GM19043 (cell line): ENCODE measurements around the gene SLC2A4RG.

Experiments used
- ATAC-seq: cut with Tn5 transposase; IDR thresholded peaks from one replicate; pipeline ENCODE4 v1.9.1; 2021; ENCODE audit warnings: low read depth; ENCODE audit not compliant: unreplicated experiment

SLC2A4RG gene

DNA sequence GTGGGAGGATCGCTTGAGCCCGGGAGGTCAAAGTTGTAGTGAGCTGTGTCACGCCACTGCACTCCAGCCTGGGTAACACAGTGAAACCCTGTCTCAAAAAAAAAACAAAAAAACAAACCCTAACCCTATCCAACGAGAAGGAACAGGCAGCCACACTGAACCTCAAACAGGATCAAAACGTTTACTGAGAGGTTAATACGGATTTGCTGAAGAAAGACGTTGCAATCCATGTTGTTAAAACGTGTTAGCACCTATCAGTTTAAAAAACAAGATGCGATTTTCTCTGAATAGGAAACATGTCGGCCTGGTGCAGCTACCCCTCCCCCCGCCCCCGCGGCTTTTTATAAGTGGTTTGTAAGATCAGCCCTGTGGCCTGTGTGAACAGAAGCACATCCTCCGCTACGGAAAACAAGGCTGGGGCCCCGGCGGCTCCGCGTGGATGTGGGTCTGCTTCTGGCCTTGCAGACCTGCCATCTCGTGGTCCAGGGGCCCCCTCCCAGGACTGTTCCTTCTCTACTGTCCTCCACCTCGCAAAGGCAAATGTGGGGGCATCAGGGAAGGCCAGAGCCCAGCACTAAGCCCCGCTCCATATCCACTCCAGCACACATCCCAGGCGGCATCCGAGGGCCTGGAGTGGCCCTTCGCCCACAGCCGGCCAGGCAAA, 11.4 kb downstream of the SLC2A4RG start:
- ATAC-seq = no peak

DNA sequence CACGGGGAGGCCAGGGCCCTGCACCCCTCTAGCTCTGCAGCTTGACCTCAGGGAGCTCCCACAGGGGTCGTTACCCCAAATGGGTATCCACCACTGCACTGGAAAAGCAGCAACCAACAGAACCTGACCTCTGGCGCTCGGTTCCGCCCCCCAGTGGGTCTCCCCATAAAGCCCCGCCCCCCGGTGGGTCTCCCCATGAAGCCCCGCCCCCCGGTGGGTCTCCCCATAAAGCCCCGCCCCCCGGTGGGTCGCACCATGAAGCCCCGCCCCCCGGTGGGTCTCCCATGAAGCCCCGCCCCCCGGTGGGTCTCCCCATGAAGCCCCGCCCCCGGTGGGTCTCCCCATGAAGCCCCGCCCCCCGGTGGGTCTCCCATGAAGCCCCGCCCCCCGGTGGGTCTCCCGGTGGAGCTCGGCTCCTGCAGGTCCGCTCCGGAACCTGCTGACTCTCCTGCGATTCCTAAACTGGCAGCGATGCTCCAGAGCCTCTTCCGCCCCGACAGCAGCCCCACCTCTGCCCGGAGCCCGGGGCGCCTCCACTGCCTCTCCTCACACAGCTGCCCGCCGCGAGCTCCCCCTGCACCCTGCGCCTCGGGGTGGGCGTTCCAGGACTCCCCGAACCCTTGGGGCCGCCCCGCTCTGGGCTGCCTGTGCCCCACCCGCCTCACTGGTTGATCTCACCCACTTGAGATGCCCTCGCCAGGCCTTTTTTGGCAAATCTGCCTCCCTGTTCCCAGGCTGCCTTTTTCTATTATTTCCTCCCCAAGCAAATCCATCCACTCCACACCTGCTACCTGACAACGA, 12.1 kb downstream of the SLC2A4RG start:
- no peak for ATAC-seq

DNA sequence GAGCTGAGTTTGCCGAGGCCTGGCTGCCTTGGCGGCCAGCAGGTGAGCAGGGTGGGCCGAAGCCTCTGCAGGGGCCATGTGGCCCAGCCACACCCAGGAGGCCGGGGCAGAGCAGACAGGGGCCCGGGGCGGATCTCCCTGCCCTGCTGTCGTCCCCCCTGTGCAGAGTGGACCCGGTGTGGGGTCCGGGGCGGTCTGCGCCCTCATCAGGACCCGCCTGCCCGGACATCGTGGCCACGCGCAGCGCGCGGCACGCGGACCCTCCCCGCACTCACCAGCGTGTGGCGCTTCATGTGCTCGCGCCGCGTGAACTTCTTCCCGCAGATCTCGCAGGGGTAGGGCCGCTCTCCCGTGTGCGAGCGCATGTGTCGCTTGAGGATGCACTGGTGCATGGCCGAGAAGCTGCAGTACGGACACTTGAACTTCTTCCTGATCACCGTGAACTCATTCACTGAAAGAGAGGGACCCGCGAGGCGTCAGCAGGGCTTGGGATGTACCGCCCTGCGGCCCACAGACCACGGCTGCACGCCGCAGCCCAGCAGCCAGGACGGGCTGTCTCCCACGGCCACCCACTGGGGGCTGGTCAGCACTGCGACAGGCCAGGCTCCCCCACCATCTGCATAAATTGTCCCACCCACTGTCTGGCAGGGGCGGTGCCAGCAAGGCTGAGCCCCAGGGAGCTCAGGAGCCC, 13.0 kb downstream of the SLC2A4RG start:
- ATAC-seq = no peak

DNA sequence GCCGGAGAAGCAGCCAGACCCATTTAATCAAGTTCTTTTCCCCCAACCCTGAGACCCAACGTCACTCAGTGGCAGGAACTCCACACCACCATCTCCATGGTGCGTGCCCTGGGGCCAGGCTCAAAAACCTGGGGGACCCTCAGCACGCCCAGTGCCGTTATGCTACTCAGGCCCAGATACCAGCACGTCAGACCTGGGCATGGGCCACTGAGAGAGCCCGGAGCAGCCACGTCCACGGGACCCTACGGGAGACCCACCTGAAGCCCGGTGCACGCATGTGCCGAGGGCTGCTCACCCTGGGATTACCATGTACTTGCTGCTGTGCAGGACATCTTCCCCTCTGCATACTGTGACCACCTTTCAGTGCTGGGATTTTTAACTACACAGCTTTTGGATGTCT, 13.8 kb downstream of the SLC2A4RG start:
- ATAC-seq = no peak

DNA sequence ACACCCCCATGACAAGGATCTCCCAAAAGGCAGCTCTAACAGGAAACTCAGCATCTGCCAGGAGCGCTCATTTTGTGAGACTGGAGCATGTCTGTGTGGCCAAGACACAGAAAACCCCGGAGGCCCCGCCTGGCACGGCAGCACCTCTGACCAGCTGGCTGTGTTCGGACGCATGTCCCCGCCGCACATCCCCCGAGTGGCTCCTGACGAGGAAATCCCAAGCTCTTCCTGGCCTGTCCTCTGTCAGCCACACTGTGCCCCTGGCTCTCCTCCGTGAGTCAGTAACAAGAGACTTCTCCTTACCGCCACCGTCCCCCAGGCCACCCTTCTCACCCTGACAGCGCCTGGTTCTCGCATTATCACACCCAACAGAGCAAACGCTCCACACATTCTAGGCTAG, 14.4 kb downstream of the SLC2A4RG start:
- no peak for ATAC-seq

DNA sequence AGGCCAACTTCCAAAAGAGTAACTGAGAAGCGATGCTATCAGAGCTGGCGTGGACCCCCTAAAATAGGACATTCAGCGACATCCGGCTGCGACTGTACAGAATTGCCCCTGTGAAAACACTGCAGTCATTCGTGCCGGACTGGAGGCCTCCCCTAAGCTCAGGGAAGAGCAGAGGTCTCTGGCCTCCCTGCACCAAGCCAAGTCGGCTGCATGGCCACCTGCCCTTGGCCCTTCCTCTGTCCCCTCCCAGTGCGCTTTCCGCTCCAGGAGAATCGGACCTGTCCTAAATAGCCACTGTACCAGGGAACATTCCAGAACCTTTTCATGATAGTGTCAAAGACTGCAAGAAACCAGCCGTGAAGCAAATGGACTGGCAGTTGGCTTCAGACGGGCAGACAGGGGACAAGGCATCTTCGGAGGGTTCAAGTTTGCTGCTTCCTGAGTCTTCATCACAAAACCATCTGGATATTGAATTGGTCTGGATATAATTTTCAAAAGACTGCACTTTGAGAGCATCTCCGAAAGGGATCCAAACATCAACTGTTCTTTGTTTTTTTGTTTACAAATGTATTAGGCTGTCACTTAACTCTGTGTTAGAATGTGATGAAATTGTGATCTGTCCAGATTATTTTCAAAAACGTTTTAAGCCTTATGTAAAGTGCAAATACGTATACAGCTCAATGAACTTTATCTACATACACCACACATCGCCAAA, 16.5 kb downstream of the SLC2A4RG start:
- ATAC-seq = no peak

DNA sequence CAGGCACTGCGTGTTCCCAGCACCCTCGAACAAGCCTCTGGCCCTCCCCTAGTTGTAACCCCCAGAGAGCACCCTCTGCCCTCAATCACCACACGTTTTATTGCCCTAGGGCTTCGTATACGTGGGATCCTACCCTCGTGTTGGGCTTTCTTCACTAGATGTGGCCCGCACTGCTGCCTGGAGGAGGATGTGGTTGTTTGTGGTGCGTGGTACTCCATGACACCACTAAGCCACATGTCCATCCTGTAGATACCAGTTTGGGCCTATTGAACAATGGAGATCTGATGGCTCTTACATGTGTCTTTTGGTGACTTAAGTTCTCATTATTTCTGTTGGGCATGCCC, 17.0 kb downstream of the SLC2A4RG start:
- ATAC-seq = no peak

DNA sequence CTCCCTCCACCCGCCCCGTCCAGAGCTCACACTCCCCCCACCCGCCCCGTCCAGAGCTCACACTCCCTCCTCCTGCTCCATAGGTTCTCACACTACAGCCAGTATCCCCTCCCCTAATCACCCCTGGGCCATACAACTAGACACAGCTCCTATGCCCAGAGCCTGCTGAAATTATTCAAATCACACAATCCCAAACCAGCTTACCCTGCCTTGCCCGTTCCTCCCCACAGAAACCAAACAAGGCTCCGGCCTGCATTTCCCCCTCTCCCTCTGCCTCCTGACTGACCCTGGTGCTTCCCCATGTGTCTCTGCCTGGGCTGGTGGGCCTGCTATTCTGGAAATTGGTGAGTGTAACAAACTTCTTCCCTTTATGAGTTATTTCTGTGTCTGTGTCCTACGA, 18.6 kb downstream of the SLC2A4RG start:
- no peak for ATAC-seq

DNA sequence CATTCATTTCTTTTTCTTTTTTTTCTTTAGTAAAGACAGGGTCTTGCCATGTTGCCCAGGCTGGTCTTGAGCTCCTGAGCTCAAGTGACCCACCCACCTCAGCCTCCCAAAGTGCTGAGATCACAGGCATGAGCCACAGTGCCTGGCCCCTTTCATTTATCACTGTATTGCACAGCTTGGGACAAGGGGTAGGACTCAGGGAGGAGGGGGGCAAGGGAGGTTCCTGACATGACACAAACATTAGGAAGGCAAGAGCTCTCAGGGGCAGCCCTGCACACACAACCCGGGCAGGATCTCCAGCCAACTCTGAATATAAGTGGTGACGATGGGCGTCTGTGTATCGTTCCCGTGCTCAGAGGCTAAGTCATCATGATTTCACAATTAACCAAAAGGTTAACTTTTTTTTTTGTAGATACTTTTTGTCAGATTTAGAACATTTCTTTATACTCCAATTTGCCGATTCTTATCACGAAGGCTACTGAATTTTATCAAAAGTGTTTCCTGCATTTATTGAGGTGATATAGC, 19.9 kb downstream of the SLC2A4RG start:
- ATAC-seq = no peak

DNA sequence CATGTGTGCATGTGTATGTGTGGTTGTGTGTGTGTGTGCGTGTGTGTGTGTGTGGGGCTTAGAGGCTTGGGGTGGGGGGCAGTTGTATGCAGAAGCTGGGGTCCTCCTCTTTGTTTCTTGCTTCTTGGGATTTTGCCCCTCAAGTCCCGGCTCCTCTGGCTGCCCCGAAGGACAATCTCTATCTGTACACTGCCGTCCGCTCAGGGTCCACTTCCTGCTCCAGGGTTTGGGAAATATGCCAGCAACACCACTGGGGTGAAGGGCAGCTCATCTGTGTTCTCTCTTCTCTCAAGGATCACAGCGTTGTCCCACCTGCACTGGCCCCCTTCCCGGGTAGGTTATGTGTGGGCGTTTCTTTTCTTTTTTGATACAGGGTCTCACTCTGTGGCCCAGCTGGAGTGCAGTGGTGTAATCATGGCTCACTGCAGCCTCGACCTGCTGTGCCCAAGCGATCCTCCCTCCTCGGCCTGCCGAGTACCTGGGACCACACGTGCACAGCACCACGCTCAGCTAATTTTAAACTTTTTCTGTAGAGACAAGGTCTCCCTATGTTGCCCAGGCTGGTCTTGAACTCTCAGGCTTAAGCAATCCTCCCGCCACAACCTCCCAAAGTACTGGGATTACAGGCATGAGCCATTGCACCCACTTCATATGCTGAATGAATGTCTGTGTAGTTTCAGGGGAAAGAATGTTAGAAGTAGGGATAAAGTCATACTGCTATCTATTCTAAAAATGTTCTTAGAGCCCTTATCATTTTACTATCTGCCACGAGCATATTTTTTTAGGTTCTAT, 25.7 kb downstream of the SLC2A4RG start:
- no peak for ATAC-seq

DNA sequence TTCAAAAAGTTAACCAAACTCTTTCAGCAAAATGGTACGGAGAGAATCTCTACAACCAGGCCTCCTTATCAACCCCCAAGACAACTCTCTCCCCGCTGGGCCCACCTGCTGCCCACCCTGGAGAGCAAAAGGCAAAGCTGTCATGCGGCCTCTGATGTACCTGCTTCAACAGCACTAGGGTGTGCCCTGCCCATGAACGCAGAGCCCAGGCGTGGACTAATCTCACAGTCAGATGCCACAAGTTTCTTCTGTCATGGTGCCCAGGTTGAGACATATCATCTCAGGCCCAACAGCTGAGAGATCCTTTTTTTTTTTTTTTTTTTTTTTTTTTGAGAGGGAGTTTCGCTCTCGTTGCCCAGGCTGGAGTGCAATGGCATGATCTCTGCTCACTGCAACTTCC, 26.3 kb downstream of the SLC2A4RG start:
- no peak for ATAC-seq

DNA sequence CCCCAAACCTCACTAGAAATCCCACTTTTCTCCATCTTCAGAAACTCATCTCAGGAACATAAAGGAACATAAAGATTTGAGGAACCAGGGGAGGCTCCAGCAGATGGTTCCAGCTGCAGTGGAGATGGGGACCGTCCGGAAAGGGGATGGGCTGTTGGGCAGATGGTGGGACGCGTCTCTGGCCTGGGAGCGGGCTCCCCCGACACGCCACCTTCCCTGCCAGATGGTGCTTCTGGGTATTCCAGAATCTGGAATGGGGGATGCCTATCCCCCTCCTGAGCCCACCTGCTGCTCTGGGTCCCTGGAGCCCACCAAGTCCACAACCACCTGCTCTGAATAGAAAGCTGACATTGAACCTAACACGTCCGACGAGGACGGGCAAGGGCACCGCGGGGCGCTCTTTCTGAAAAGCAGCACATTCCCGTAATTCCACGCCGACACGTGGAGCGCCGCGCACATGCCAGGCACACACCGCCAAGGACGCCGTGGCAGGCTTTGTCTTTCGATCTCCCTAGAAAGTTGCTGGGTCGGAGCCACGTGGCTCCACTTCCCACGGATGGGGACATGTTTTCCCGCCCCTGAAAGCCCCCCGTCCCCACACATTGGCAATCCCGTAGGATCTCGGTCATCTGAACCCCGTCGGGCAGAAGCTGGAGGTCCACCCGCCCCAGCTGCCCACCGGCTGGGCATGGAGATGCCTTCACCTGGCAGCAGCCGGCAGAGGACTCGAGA, 27.3 kb downstream of the SLC2A4RG start:
- ATAC-seq = no peak

DNA sequence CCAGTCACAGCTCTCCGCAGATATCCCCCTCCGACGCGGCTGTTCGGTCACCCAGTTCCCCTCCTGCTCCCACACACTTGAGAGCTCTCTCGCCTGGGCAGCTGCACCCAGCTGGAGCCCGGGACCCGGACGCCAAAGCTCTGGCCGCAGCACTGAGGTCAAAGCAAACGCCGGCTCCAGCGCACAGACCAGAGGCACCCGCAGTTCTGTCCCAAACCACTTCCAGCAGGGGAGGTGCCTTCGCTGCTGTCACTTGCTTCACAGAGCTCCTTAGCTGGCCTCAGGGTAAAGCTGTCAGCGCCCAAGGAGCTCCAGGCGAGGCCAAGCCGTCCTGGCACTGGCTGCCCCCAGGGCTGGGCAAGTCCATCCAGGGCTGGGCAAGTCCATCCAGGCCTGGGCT, 27.9 kb downstream of the SLC2A4RG start:
- ATAC-seq = no peak

DNA sequence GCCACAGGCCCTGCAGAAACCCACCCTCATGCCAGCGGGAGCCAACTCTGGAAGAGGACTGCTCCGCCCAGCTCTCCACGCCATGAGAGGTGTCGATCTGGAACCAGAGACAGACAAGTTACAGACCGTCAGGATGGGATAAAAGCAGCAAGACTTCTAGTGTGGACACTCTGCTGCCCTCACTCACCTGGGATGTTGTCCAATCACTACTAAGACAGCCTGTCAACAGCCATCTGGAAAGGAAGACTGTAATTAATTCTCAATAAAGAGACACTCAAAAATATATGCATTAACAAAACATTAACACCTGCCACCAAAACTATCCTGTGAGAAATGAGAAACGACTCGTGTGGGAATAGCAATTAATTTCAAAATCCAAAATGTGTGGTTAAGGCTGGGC, 28.3 kb downstream of the SLC2A4RG start:
- no peak for ATAC-seq

DNA sequence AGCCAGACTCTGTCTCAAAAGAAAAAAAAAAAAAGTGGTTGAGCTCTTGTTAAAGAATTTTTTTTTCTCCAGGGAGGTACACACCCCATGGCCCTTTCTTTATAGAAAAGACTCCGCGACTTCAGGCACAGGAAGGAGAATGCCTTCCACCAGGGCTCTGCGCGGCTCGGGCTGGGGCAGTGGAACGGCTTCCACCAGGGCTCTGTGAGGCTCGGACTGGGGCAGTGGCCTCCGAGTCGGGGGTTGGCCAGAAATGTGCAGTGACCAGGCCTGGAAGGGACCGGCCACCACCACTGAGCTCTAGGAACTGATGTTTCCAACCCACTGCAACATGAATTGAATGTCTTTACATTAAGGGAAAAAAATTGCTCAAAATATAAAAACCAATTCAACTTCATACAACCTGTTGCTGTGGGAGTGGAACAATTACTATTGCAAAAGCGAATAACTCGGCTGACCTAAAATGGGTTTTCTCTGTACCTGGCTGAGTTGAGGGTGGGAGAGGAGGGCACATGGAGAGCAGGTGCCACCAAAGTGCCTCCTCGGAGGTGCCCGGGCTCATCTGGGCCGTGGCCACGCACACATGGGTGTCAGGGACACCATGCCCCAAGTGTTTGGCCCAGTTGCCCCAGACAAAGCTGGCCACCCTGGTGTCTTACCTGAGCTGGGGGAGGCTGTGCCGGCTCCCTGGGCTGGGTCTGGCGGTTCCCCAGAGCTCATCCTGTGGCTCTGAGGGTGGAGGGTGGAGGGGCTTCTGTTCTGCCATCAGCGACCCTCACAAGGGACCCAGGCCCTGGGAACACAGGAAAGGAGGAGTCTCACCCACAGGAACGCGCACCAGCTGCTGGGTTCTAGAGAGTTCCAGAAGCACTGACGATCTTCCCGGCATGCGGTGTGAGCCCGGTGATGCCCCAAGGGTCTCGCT, 29.3 kb downstream of the SLC2A4RG start:
- no peak for ATAC-seq

DNA sequence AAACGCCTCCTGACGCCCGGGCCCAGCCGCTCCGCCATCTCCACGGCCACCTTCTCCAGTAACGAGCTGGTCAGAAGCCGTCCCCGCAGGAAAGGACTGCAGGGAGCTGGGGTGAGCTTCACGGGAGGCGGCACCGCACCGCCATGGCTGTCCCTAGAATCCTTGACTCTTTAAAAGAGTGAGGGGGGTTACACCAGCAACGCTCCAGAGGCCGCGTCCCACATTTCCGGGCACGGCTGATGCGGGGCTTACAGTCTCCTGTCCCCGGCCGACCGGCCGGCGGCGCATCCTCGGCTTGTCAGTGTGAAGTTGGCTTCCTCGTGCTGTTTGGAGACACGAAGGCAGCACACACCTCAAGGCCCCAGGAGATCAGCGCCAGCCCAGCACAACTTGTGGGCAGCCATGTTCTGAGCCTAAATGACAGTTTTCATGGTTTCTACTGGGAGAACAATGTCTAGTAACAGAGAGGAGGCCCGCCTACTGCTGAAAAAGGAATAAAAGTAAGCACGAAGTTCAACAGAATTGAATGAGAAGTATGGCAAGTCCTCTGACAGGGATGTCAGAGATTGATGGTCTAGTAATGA, 30.4 kb downstream of the SLC2A4RG start:
- ATAC-seq = no peak

DNA sequence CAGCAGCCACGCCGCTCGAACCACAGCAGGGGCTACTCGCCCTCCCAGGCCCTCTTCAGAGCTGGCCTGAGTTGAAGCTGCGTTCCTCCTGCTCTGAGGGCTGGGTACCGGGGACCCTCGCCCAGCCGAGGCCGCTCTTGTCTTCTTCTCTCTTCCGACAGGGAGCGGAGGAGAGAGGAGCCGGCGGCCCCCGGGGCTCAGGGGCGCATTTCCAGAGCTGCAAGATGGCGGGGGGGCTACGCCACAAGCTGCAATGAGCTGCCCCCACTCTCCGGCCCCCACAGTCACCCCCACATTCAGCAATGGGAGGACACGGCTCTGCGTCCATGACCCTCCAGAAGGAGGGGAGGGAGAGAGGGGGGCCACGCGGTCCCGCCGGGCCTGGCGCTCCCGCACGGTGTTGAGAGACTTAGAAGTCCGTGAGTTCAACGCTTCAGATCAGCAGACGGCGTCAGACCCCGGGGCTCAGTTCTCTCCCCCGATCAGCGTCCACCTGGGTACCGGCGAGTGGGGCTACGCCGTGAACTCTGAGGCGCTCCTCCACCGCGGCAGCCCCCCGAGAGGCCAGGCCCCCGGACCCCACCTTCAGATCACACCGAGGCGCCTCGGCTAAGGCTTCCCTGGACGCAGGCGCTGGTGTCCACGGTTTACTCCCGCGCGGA, 31.6 kb downstream of the SLC2A4RG start:
- no peak for ATAC-seq
